ENCODE data around the gene NPNT.
A peak's percentile ranks its signal among the peaks of the same experiment; 100 is the strongest.

The NPNT gene

DNA sequence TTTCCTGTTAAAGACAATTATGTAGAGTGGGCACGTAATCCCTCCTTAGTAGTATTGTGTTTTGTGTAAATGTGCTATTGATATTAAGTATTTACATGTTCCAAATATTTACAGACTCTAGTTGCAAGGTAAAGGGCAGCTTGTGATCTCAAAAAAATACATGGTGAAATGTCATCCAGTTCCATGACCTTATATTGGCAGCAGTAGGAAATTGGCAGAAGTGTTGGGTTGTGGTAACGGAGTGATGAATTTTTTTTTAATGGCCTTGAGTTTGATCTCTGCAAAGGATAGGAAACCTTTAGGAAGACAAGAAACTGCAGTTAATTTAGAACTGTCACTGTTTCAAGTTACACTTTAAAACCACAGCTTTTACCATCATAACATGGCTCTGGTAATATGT lies 74.3 kb downstream of the NPNT start:
- DNase-seq = no peak
- no peaks in the 10 kb centered on the region for H3K27me3 ChIP-seq
- no peaks in the 10 kb centered on the region for H3K4me1 ChIP-seq
- no peak overlapping the region for H3K4me3 ChIP-seq (ENCODE audit: low read depth, low read length)
- no peaks in the 10 kb centered on the region for H3K9me3 ChIP-seq
- H3K36me3 ChIP-seq = no peaks in the 10 kb centered on the region
- TF ChIP-seq, protein P1, sequence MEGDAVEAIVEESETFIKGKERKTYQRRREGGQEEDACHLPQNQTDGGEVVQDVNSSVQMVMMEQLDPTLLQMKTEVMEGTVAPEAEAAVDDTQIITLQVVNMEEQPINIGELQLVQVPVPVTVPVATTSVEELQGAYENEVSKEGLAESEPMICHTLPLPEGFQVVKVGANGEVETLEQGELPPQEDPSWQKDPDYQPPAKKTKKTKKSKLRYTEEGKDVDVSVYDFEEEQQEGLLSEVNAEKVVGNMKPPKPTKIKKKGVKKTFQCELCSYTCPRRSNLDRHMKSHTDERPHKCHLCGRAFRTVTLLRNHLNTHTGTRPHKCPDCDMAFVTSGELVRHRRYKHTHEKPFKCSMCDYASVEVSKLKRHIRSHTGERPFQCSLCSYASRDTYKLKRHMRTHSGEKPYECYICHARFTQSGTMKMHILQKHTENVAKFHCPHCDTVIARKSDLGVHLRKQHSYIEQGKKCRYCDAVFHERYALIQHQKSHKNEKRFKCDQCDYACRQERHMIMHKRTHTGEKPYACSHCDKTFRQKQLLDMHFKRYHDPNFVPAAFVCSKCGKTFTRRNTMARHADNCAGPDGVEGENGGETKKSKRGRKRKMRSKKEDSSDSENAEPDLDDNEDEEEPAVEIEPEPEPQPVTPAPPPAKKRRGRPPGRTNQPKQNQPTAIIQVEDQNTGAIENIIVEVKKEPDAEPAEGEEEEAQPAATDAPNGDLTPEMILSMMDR (IDR thresholded peaks at IDR 0.05; ENCODE audit: low read depth, low read length) = no peak

DNA sequence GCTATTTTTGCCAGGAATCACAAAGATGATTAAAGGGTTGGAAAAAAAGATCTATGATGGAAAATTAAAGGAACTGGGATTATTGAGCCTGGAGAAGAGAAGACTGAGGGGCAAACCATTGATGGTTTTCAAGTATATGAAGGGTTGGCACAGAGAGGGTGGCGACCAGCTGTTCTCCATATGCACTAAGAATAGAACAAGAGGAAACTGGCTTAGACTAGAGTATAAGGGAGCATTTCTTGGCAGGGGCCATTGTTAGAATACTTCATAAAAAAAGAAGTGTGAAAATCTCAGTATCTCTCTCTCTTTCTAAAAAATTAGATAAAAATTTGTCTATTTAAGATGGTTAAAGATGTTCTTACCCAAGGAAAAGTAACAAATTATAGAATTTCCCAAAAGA lies 75.1 kb downstream of the NPNT start:
- H3K4me3 ChIP-seq (ENCODE audit: low read depth, low read length) = no peak overlapping the region
- TF ChIP-seq, protein P1 (IDR thresholded peaks at IDR 0.05; ENCODE audit: low read depth, low read length) = no peak
- no peak for DNase-seq
- no peaks in the 10 kb centered on the region for H3K36me3 ChIP-seq
- H3K4me1 ChIP-seq = no peaks in the 10 kb centered on the region
- no peaks in the 10 kb centered on the region for H3K27me3 ChIP-seq
- no peaks in the 10 kb centered on the region for H3K9me3 ChIP-seq

DNA sequence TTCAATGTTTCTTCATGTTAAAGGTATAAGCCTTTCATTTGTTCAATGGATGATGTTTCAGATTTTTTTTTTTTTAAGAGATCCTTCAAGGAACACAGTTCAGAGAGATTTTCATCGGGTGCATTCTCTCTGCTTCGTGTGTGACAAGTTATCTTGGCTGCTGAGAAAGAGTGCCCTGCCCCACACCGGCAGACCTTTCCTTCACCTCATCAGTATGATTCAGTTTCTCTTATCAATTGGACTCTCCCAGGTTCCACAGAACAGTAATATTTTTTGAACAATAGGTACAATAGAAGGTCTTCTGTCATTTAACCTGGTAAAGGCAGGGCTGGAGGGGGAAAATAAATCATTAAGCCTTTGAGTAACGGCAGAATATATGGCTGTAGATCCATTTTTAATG lies 75.8 kb downstream of the NPNT start:
- H3K9me3 ChIP-seq = no peaks in the 10 kb centered on the region
- DNase-seq = no peak
- no peaks in the 10 kb centered on the region for H3K27me3 ChIP-seq
- TF ChIP-seq, protein P1 (IDR thresholded peaks at IDR 0.05; ENCODE audit: low read depth, low read length) = no peak
- no peaks in the 10 kb centered on the region for H3K36me3 ChIP-seq
- H3K4me1 ChIP-seq = no peaks in the 10 kb centered on the region
- no peak overlapping the region for H3K4me3 ChIP-seq (ENCODE audit: low read depth, low read length)

DNA sequence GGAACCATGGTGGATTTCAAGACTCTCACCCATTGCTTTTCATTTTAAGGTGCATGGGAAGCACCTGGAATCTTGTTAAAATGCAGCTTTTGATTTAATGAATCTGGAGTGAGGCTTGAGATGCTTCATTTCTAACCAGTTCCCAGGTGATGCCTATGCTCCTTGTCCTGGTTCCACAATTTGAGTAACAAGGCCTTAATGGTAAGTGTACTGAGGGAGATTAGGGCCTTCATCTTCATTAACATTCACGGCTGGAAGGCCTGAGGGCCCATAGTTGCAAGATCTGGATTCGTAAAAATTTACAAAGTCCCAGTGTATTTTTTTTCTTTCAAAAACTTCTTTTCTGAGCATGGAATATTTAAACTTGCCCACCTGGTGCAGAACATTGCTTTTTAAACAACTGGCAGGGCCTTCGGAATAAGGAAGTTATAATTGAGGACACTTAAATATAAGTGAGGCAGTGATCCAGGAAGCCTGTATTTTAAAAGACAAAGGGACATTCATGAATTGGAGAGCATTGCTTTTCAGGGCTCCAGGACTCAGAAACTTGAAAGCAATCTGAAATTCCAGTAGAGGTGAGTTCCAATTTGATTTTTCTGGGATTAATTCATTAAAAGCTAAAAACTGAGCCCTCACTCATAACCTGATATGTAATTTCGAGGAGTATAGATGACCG lies 77.8 kb downstream of the NPNT start:
- H3K9me3 ChIP-seq = no peaks in the 10 kb centered on the region
- H3K36me3 ChIP-seq = no peaks in the 10 kb centered on the region
- H3K4me3 ChIP-seq (ENCODE audit: low read depth, low read length) = no peak overlapping the region
- no peaks in the 10 kb centered on the region for H3K4me1 ChIP-seq
- DNase-seq = no peak
- H3K27me3 ChIP-seq = no peaks in the 10 kb centered on the region
- TF ChIP-seq, protein P1 (IDR thresholded peaks at IDR 0.05; ENCODE audit: low read depth, low read length) = no peak

DNA sequence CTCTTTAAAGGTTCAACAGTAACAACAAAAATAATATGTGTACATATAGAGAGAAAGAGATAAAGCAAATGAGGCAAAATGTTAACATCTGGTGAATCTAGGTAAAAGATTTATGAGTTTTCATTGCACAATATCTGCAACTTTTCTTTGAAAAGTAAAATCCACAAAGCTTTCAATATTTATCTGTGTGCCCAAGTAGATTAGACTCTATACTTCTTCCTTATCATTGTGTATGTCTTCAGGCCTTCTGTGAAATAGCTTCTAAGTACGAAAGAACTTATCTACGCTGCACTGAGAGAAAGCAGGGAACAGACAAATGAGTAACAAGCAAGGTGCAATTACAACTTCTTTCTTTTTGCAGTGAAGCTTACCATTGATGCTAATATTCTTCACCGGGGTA lies 81.6 kb downstream of the NPNT start:
- Histone ChIP-seq H3K4me1 (no peaks in the 10 kb centered on the region), H3K4me3 (ENCODE audit: low read depth, low read length) (no peak overlapping the region), H3K9me3 (no peaks in the 10 kb centered on the region), H3K27me3 (no peaks in the 10 kb centered on the region), H3K36me3 (no peaks in the 10 kb centered on the region)
- no peak for DNase-seq
- TF ChIP-seq, protein P1 (IDR thresholded peaks at IDR 0.05; ENCODE audit: low read depth, low read length) = no peak

DNA sequence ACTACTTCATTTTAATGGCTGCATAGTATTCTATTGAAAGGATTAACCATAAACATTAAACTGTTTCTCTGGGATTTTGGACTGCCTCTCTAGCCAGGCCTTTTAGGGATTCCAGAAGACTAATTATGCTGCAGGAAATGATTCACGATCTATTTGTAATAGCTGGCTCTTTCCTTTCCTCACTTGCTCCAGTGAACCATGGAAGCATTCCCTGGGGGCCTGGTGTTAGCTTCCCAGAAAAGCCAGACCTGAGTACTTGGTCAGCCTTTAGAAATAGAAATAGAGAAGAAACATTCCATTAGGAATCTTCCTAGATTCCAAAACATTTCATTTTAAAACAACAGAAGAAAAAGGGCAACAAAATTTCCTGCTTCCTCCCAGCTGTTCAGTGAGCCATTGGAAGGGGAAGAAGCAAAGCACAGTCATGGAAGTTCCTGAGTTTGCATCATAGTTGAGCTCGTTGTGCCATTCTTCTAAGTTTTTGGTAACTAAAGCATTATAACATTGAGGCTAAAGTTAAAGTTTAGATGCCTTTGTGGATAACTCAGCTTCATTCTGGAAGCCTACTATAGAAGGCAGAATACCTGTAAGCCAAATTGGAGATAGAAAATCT lies 83.5 kb downstream of the NPNT start:
- Histone ChIP-seq H3K4me1 (no peaks in the 10 kb centered on the region), H3K27me3 (no peaks in the 10 kb centered on the region), H3K9me3 (no peaks in the 10 kb centered on the region), H3K36me3 (no peaks in the 10 kb centered on the region), H3K4me3 (ENCODE audit: low read depth, low read length) (no peak overlapping the region)
- peak; percentile 72 for DNase-seq
- TF ChIP-seq, protein P1 (IDR thresholded peaks at IDR 0.05; ENCODE audit: low read depth, low read length) = no peak

Data from BE2C (cell line).